ENCODE data around the gene MED17. TPM values are rescaled to one million over a fixed set of nuclear protein-coding genes. Genes with fewer than 3 reads are reported as not detected.

The MED17 gene
- total and polyA plus RNA-seq, 2 donors: 26.8 to 27.6 TPM

GRCh38 chr11:93817426-93818348 is 33.6 kb downstream of the MED17 start:
- peaks cover 21 to 24% of the 10 kb centered on the region in 2 donors for H3K36me3 ChIP-seq (ENCODE audit: control insufficient read depth in 2 of 2, insufficient read depth in 2 of 2, low read length in 1 of 2)
- H3K9me3 ChIP-seq (ENCODE audit: control insufficient read depth in 2 of 2, insufficient read depth in 1 of 2, low read length in 1 of 2): no peaks in the 10 kb centered on the region
- no peaks in the 10 kb centered on the region for H3K4me1 ChIP-seq (ENCODE audit: control insufficient read depth in 2 of 2, insufficient read depth in 2 of 2, low read length in 2 of 2)
- DNase-seq (ENCODE audit: low read depth in 6 of 9, low spot score in 9 of 9): no peak
- H3K27ac ChIP-seq (ENCODE audit: low read depth in 1 of 2, low read length in 1 of 2): no peak overlapping the region
- H3K27me3 ChIP-seq (ENCODE audit: control insufficient read depth in 2 of 2, insufficient read depth in 1 of 2, low read length in 1 of 2): no peaks in the 10 kb centered on the region
- no peak overlapping the region for H3K4me3 ChIP-seq (ENCODE audit: low read length in 2 of 2)
- 96% methylated on average over 4 of the region's 4 CpGs for WGBS

- H3K27me3 ChIP-seq (ENCODE audit: control insufficient read depth in 2 of 2, insufficient read depth in 1 of 2, low read length in 1 of 2): no peaks in the 10 kb centered on the region
- no peaks in the 10 kb centered on the region for H3K9me3 ChIP-seq (ENCODE audit: control insufficient read depth in 2 of 2, insufficient read depth in 1 of 2, low read length in 1 of 2)
- no peak overlapping the region for H3K27ac ChIP-seq (ENCODE audit: low read depth in 1 of 2, low read length in 1 of 2)
- no peaks in the 10 kb centered on the region for H3K4me1 ChIP-seq (ENCODE audit: control insufficient read depth in 2 of 2, insufficient read depth in 2 of 2, low read length in 2 of 2)
- DNase-seq (ENCODE audit: low read depth in 6 of 9, low spot score in 9 of 9): no peak
- no peak overlapping the region for H3K4me3 ChIP-seq (ENCODE audit: low read length in 2 of 2)
- 97% methylated on average over 8 of the region's 8 CpGs for WGBS
- H3K36me3 ChIP-seq (ENCODE audit: control insufficient read depth in 2 of 2, insufficient read depth in 2 of 2, low read length in 1 of 2): peaks cover 7 to 10% of the 10 kb centered on the region in 2 donors
These were observed 36.0 kb downstream of the MED17 start for GRCh38 chr11:93819966-93820695.

- Histone ChIP-seq H3K4me1 (ENCODE audit: control insufficient read depth in 2 of 2, insufficient read depth in 2 of 2, low read length in 2 of 2) (no peaks in the 10 kb centered on the region), H3K27ac (ENCODE audit: low read depth in 1 of 2, low read length in 1 of 2) (no peak overlapping the region), H3K9me3 (ENCODE audit: control insufficient read depth in 2 of 2, insufficient read depth in 1 of 2, low read length in 1 of 2) (peaks cover 0 to under 1% of the 10 kb centered on the region in 2 donors), H3K36me3 (ENCODE audit: control insufficient read depth in 2 of 2, insufficient read depth in 2 of 2, low read length in 1 of 2) (peaks cover 0 to 6% of the 10 kb centered on the region in 2 donors), H3K27me3 (ENCODE audit: control insufficient read depth in 2 of 2, insufficient read depth in 1 of 2, low read length in 1 of 2) (no peaks in the 10 kb centered on the region), H3K4me3 (ENCODE audit: low read length in 2 of 2) (no peak overlapping the region)
- 98% methylated on average over 14 of the region's 14 CpGs for WGBS
- DNase-seq (ENCODE audit: low read depth in 6 of 9, low spot score in 9 of 9): no peak
These were observed 36.8 kb downstream of the MED17 start for GRCh38 chr11:93820847-93821246.

GRCh38 chr11:93821617-93822016 is 37.5 kb downstream of the MED17 start:
- DNase-seq (ENCODE audit: low read depth in 6 of 9, low spot score in 9 of 9): no peak

GRCh38 chr11:93822359-93822758 is 38.3 kb downstream of the MED17 start:
- Histone ChIP-seq H3K4me3 (ENCODE audit: low read length in 2 of 2) (no peak overlapping the region), H3K4me1 (ENCODE audit: control insufficient read depth in 2 of 2, insufficient read depth in 2 of 2, low read length in 2 of 2) (no peaks in the 10 kb centered on the region), H3K27ac (ENCODE audit: low read depth in 1 of 2, low read length in 1 of 2) (no peak overlapping the region), H3K9me3 (ENCODE audit: control insufficient read depth in 2 of 2, insufficient read depth in 1 of 2, low read length in 1 of 2) (peaks cover 0 to 3% of the 10 kb centered on the region in 2 donors), H3K27me3 (ENCODE audit: control insufficient read depth in 2 of 2, insufficient read depth in 1 of 2, low read length in 1 of 2) (no peaks in the 10 kb centered on the region), H3K36me3 (ENCODE audit: control insufficient read depth in 2 of 2, insufficient read depth in 2 of 2, low read length in 1 of 2) (peaks cover 0 to 3% of the 10 kb centered on the region in 2 donors)
- DNase-seq (ENCODE audit: low read depth in 6 of 9, low spot score in 9 of 9): no peak
- 96% methylated on average over 5 of the region's 5 CpGs for WGBS

More at GRCh38 chr11:93821617-93822016, 37.5 kb downstream of the MED17 start:
- no peaks in the 10 kb centered on the region for H3K27me3 ChIP-seq (ENCODE audit: control insufficient read depth in 2 of 2, insufficient read depth in 1 of 2, low read length in 1 of 2)
- no peak overlapping the region for H3K27ac ChIP-seq (ENCODE audit: low read depth in 1 of 2, low read length in 1 of 2)
- H3K36me3 ChIP-seq (ENCODE audit: control insufficient read depth in 2 of 2, insufficient read depth in 2 of 2, low read length in 1 of 2): peaks cover 0 to 6% of the 10 kb centered on the region in 2 donors
- peaks cover 0 to 3% of the 10 kb centered on the region in 2 donors for H3K9me3 ChIP-seq (ENCODE audit: control insufficient read depth in 2 of 2, insufficient read depth in 1 of 2, low read length in 1 of 2)
- H3K4me3 ChIP-seq (ENCODE audit: low read length in 2 of 2): no peak overlapping the region
- 85% methylated on average over 2 of the region's 2 CpGs for WGBS
- H3K4me1 ChIP-seq (ENCODE audit: control insufficient read depth in 2 of 2, insufficient read depth in 2 of 2, low read length in 2 of 2): no peaks in the 10 kb centered on the region

- Histone ChIP-seq H3K27me3 (ENCODE audit: control insufficient read depth in 2 of 2, insufficient read depth in 1 of 2, low read length in 1 of 2) (no peaks in the 10 kb centered on the region), H3K9me3 (ENCODE audit: control insufficient read depth in 2 of 2, insufficient read depth in 1 of 2, low read length in 1 of 2) (peaks cover 0 to 3% of the 10 kb centered on the region in 2 donors), H3K27ac (ENCODE audit: low read depth in 1 of 2, low read length in 1 of 2) (no peak overlapping the region), H3K4me1 (ENCODE audit: control insufficient read depth in 2 of 2, insufficient read depth in 2 of 2, low read length in 2 of 2) (no peaks in the 10 kb centered on the region), H3K4me3 (ENCODE audit: low read length in 2 of 2) (no peak overlapping the region), H3K36me3 (ENCODE audit: control insufficient read depth in 2 of 2, insufficient read depth in 2 of 2, low read length in 1 of 2) (peaks cover 0 to 3% of the 10 kb centered on the region in 2 donors)
- 98% methylated on average over 4 of the region's 4 CpGs for WGBS
- DNase-seq (ENCODE audit: low read depth in 6 of 9, low spot score in 9 of 9): no peak
These were observed 39.1 kb downstream of the MED17 start for GRCh38 chr11:93823210-93823609.

- 97% methylated on average over 1 of the region's 1 CpG for WGBS
- no peaks in the 10 kb centered on the region for H3K27me3 ChIP-seq (ENCODE audit: control insufficient read depth in 2 of 2, insufficient read depth in 1 of 2, low read length in 1 of 2)
These were observed 43.3 kb downstream of the MED17 start for GRCh38 chr11:93827363-93827762.

GRCh38 chr11:93829598-93829997 is 45.5 kb downstream of the MED17 start:
- no peak for DNase-seq (ENCODE audit: low read depth in 6 of 9, low spot score in 9 of 9)
- no peaks in the 10 kb centered on the region for H3K4me1 ChIP-seq (ENCODE audit: control insufficient read depth in 2 of 2, insufficient read depth in 2 of 2, low read length in 2 of 2)
- peaks cover 0 to 3% of the 10 kb centered on the region in 2 donors for H3K9me3 ChIP-seq (ENCODE audit: control insufficient read depth in 2 of 2, insufficient read depth in 1 of 2, low read length in 1 of 2)
- WGBS: 92% methylated on average over 3 of the region's 3 CpGs
- H3K4me3 ChIP-seq (ENCODE audit: low read length in 2 of 2): no peak overlapping the region
- H3K27me3 ChIP-seq (ENCODE audit: control insufficient read depth in 2 of 2, insufficient read depth in 1 of 2, low read length in 1 of 2): no peaks in the 10 kb centered on the region
- H3K36me3 ChIP-seq (ENCODE audit: control insufficient read depth in 2 of 2, insufficient read depth in 2 of 2, low read length in 1 of 2): no peaks in the 10 kb centered on the region
- no peak overlapping the region for H3K27ac ChIP-seq (ENCODE audit: low read depth in 1 of 2, low read length in 1 of 2)

More at GRCh38 chr11:93827363-93827762, 43.3 kb downstream of the MED17 start:
- Histone ChIP-seq H3K9me3 (ENCODE audit: control insufficient read depth in 2 of 2, insufficient read depth in 1 of 2, low read length in 1 of 2) (peaks cover 0 to 3% of the 10 kb centered on the region in 2 donors), H3K36me3 (ENCODE audit: control insufficient read depth in 2 of 2, insufficient read depth in 2 of 2, low read length in 1 of 2) (no peaks in the 10 kb centered on the region), H3K4me1 (ENCODE audit: control insufficient read depth in 2 of 2, insufficient read depth in 2 of 2, low read length in 2 of 2) (no peaks in the 10 kb centered on the region), H3K4me3 (ENCODE audit: low read length in 2 of 2) (no peak overlapping the region), H3K27ac (ENCODE audit: low read depth in 1 of 2, low read length in 1 of 2) (no peak overlapping the region)
- DNase-seq (ENCODE audit: low read depth in 6 of 9, low spot score in 9 of 9): no peak
